ENCODE measurements around the gene DMP1. TPM values are rescaled to one million over a fixed set of nuclear protein-coding genes. Genes with fewer than 3 reads are reported as not detected.
A peak's percentile ranks its signal among the peaks of the same experiment; 100 is the strongest.

DMP1 gene
- total RNA-seq, 1 donor from 2014 or later, result not detected

GRCh38 chr4:87697272-87697671 is 47.2 kb downstream of the DMP1 start:
- H3K36me3 Mint-ChIP-seq (ENCODE audit: low read depth), result peaks cover 3% of the 10 kb centered on the region
- no peaks in the 10 kb centered on the region for H3K27me3 Mint-ChIP-seq (ENCODE audit: low read depth)
- H3K9me3 Mint-ChIP-seq (ENCODE audit: low read depth), result peaks cover 13% of the 10 kb centered on the region
- no peak overlapping the region for H3K27ac Mint-ChIP-seq (ENCODE audit: unreplicated experiment)
- no peak for DNase-seq (ENCODE audit: low spot score)
- peaks cover 2% of the 10 kb centered on the region for H3K4me1 Mint-ChIP-seq (ENCODE audit: low read depth)
- no peak for TF ChIP-seq CTCF (IDR thresholded peaks at IDR 0.05)
- no peak overlapping the region for H3K4me3 Mint-ChIP-seq (ENCODE audit: unreplicated experiment)

- DNase-seq (ENCODE audit: low spot score), result no peak
- no peaks in the 10 kb centered on the region for H3K27me3 Mint-ChIP-seq (ENCODE audit: low read depth)
- no peak overlapping the region for H3K4me3 Mint-ChIP-seq (ENCODE audit: unreplicated experiment)
- no peak for TF ChIP-seq CTCF (IDR thresholded peaks at IDR 0.05)
- H3K9me3 Mint-ChIP-seq (ENCODE audit: low read depth), result peaks cover 11% of the 10 kb centered on the region
- no peak overlapping the region for H3K27ac Mint-ChIP-seq (ENCODE audit: unreplicated experiment)
- H3K4me1 Mint-ChIP-seq (ENCODE audit: low read depth), result peaks cover 4% of the 10 kb centered on the region
- H3K36me3 Mint-ChIP-seq (ENCODE audit: low read depth), result peaks cover 3% of the 10 kb centered on the region
Measured at GRCh38 chr4:87697945-87698344, 47.9 kb downstream of the DMP1 start.

- Mint-ChIP-seq H3K9me3 (ENCODE audit: low read depth) (peaks cover 6% of the 10 kb centered on the region), H3K36me3 (ENCODE audit: low read depth) (no peaks in the 10 kb centered on the region), H3K27ac (ENCODE audit: unreplicated experiment) (no peak overlapping the region), H3K4me3 (ENCODE audit: unreplicated experiment) (no peak overlapping the region), H3K4me1 (ENCODE audit: low read depth) (peaks cover 9% of the 10 kb centered on the region), H3K27me3 (ENCODE audit: low read depth) (no peaks in the 10 kb centered on the region)
- TF ChIP-seq CTCF (IDR thresholded peaks at IDR 0.05), result no peak
- no peak for DNase-seq (ENCODE audit: low spot score)
Measured at GRCh38 chr4:87698394-87698793, 48.3 kb downstream of the DMP1 start.

DNA sequence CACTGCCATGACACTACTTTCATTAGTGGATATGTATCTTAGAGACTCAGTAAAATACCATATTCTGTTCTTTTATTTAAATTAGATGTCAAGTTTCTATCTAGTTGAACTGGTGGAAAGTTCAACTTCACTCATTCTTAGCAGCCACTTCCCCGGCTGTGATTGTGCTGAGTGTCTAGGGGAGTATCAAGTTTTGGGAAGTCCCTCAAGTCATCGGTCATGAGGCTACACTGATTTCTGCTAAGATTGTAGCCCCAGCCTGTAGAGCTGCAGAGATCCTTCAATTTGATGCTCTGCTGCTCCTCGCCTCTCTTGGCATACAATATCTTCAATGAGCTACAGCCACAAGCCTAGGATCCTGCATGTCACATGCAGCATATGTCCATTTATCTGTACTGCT is 53.9 kb downstream of the DMP1 start:
- no peaks in the 10 kb centered on the region for H3K36me3 Mint-ChIP-seq (ENCODE audit: low read depth)
- no peaks in the 10 kb centered on the region for H3K9me3 Mint-ChIP-seq (ENCODE audit: low read depth)
- no peak overlapping the region for H3K27ac Mint-ChIP-seq (ENCODE audit: unreplicated experiment)
- H3K4me3 Mint-ChIP-seq (ENCODE audit: unreplicated experiment), result no peak overlapping the region
- no peak for TF ChIP-seq CTCF (IDR thresholded peaks at IDR 0.05)
- no peaks in the 10 kb centered on the region for H3K27me3 Mint-ChIP-seq (ENCODE audit: low read depth)
- DNase-seq (ENCODE audit: low spot score), result no peak
- H3K4me1 Mint-ChIP-seq (ENCODE audit: low read depth), result peaks cover 45% of the 10 kb centered on the region

DNA sequence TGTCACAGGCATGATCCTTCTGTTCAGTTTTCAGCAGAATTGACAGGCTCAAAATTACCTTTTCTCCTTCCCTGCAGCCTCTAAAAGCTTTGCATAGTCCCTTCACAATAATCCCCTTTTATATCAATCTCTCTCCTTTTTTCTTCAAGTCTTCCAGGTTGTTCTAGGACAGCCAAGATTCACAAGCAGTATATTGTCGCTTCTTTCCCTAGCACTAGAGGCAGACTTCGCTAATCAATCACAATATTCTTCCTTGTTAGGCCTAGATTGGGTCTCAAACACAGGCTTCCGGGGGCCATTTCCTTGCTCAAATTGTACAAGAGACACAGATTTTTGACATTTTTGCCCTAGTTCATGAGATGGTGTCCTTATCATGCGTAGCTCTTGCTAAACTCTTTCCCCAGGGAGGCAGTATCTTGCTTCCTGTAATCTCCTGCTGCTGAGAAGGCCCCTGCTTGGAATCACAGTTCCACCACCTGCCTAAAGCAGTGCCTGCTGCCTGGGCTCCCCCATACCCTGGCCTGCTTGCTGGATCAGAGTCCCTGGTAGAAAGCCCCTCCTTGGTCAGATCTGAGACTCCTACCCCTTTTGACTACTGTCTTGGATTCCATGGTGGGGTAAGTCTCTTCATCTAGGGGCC is 57.3 kb downstream of the DMP1 start:
- H3K27me3 Mint-ChIP-seq (ENCODE audit: low read depth), result no peaks in the 10 kb centered on the region
- no peak for TF ChIP-seq CTCF (IDR thresholded peaks at IDR 0.05)
- H3K9me3 Mint-ChIP-seq (ENCODE audit: low read depth), result peaks cover 9% of the 10 kb centered on the region
- H3K27ac Mint-ChIP-seq (ENCODE audit: unreplicated experiment), result peak overlapping the region; percentile 49
- H3K36me3 Mint-ChIP-seq (ENCODE audit: low read depth), result peaks cover 4% of the 10 kb centered on the region
- no peak overlapping the region for H3K4me3 Mint-ChIP-seq (ENCODE audit: unreplicated experiment)
- DNase-seq (ENCODE audit: low spot score), result no peak
- H3K4me1 Mint-ChIP-seq (ENCODE audit: low read depth), result peaks cover 42% of the 10 kb centered on the region

Other genes with a start within 250 kb of the DMP1 start
- 20.4 to 27.7 TPM (median 20.5 TPM) in 3 replicates for gene NUDT9, start 227.7 kb upstream of the DMP1 start, total RNA-seq
- gene SPARCL1, start 120.9 kb upstream of the DMP1 start, total RNA-seq, result 21.5 to 26.9 TPM (median 26.1 TPM) in 3 replicates
- not detected in 3 replicates for gene DSPP, start 41.8 kb upstream of the DMP1 start, total RNA-seq
- gene IBSP, start 149.3 kb downstream of the DMP1 start, total RNA-seq, result 0.90 to 0.95 TPM in 2 of 3 replicates, not detected in the other
- gene MEPE, start 182.7 kb downstream of the DMP1 start, total RNA-seq, result not detected in 3 replicates